Activated CD4-positive, alpha-beta T cell treated with anti-CD3 and anti-CD28 coated beads for 36 hours (primary cell): ENCODE results near the gene RUVBL2. TPM values are rescaled to one million over a fixed set of nuclear protein-coding genes. Genes with fewer than 3 reads are reported as not detected.

Experiments
- ATAC-seq: fragments of 200-7000 bp; cut with Tn5 transposase; one replicate; pipeline ENCODE4 v1.10.0; 2021; ENCODE audit warnings: mild to moderate bottlenecking, moderate library complexity
- CTCF ChIA-PET: fragments of 350-600 bp; sonication (Branson Sonifier 250); formaldehyde crosslinking; loops from one replicate; lab custom pipeline; 2021; ENCODE audit warnings: antibody characterized with exemption; lab: Charles Lee
- POLR2A ChIA-PET: fragments of 350-600 bp; sonication (Branson Sonifier 250); formaldehyde crosslinking; loops from one replicate; lab custom pipeline; 2021; ENCODE audit warnings: antibody characterized with exemption, inconsistent platforms; lab: Charles Lee
- DNase-seq: peaks from one replicate; pipeline ENCODE4 v3.0.0-alpha.2; 2020
- H3K27ac Mint-ChIP-seq: one replicate; pipeline ENCODE4 v1.8.0; 2021; ENCODE audit warnings: mixed read lengths
- H3K27me3 Mint-ChIP-seq: one replicate; pipeline ENCODE4 v1.8.0; 2021; ENCODE audit warnings: mixed read lengths
- H3K36me3 Mint-ChIP-seq: one replicate; pipeline ENCODE4 v1.8.0; 2021; ENCODE audit warnings: low read depth, mixed read lengths
- H3K4me1 Mint-ChIP-seq: one replicate; pipeline ENCODE4 v1.8.0; 2021; ENCODE audit warnings: mixed read lengths
- H3K4me3 Mint-ChIP-seq: one replicate; pipeline ENCODE4 v1.8.0; 2021; ENCODE audit warnings: mild to moderate bottlenecking, moderate library complexity, mixed read lengths
- H3K9me3 Mint-ChIP-seq: one replicate; pipeline ENCODE4 v1.8.0; 2021; ENCODE audit warnings: low read depth, mixed read lengths
- intact Hi-C, 2 experiments: fragments of 100-400 bp; cut with DNase I in 1 of 2; cut with micrococcal nuclease in 1 of 2; formaldehyde crosslinking; loops; one replicate each; pipeline versions ENCODE4 v1.14.2 to v1.15.1; 2022 to 2024; cut with DNase I, micrococcal nuclease
- total RNA-seq, 2 experiments: library from RNA; stranded (reverse); gene quantifications; one replicate each; pipeline ENCODE4 v1.2.3, GENCODE V29; 2021

The RUVBL2 gene
- 100 to 1,000 TPM; 155 to 178 TPM for total RNA-seq

GRCh38 chr19:48993175-48994034, at the start of gene RUVBL2, which contains the start of gene GYS1:
Gene RUVBL2 (plus strand): TSS chr19:48993887. CDS start chr19:48993912, 25 bp downstream.
Gene GYS1 (minus strand): TSS chr19:48993309. CDS start chr19:48993112, 197 bp downstream.
- peak within 1 kb of the TSS; percentile 100 for H3K4me3 Mint-ChIP-seq
- H3K27me3 Mint-ChIP-seq: no peaks in the 10 kb centered on the region
- CTCF ChIA-PET: interaction anchor here (0.6 to 3.4 kb wide), 55 partner anchors 10 to 630 kb away, joined by 3 to 45 read pairs (median 4); partner anchors contain the start of genes BAX, CA11, DHDH and FTL
- H3K36me3 Mint-ChIP-seq: peaks cover 31% of the 10 kb centered on the region
- POLR2A ChIA-PET: interaction anchor here (0.5 to 1.3 kb wide), 12 partner anchors 10 to 918 kb away, joined by 3 to 10 read pairs (median 4); partner anchors contain the start of genes CA11 and NUCB1
- H3K9me3 Mint-ChIP-seq: no peaks in the 10 kb centered on the region
- intact Hi-C loops: loop anchor here (1.0 to 10.0 kb wide), 27 partner anchors 28 to 1031 kb away; partner anchors contain the start of genes FTL (in 2 of the 2), ALDH16A1 (in 1 of the 2), BAX (in 1 of the 2) and C19orf73 (in 1 of the 2)
- peaks cover 41% of the 10 kb centered on the region for H3K4me1 Mint-ChIP-seq
- DNase-seq (peak; percentile 100), ATAC-seq (peak; percentile 95)
- H3K27ac Mint-ChIP-seq: peak within 1 kb of the TSS; percentile 97

GRCh38 chr19:48945415-48945814, 48.3 kb upstream of the RUVBL2 start:
- Mint-ChIP-seq H3K27me3 (no peaks in the 10 kb centered on the region), H3K4me1 (no peaks in the 10 kb centered on the region), H3K36me3 (peaks cover 6% of the 10 kb centered on the region), H3K4me3 (no peak overlapping the region), H3K27ac (no peak overlapping the region), H3K9me3 (peaks cover 5% of the 10 kb centered on the region)
- DNase-seq (no peak), ATAC-seq (no peak)
- ChIA-PET POLR2A (no interaction called here), CTCF (interaction anchor here (0.8 kb wide), 1 partner anchor 25 kb away, joined by 3 read pairs; no protein-coding TSS in a partner anchor)
- intact Hi-C loops: no loop called here

DNA sequence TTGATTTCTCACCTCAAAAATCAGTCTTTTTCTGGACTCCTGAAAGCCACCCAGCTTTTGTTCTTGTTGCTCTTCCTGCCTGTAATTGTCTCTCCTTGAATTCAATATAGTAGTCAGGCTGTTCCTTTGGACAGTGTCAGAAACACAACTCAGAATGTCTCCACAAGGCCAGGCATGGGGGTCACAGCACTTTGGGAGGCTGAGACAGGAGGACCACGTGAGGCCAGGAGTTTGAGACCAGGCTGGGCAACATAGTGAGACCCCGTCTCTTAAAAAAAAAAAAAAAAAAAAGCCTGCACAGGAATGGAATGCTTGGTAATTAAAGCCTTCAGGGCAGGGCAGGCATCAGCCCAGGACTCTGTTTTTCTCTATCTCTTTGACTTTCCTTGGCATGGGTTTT, 47.9 kb upstream of the RUVBL2 start:
- no peaks in the 10 kb centered on the region for H3K27me3 Mint-ChIP-seq
- no peak for ATAC-seq
- intact Hi-C loops: no loop called here
- ChIA-PET POLR2A (interaction anchor here (1.1 kb wide), 1 partner anchor 70 kb away, joined by 3 read pairs; no protein-coding TSS in a partner anchor), CTCF (interaction anchor here (0.7 to 0.8 kb wide), 2 partner anchors 25 to 26 kb away, joined by 3 to 5 read pairs; no protein-coding TSS in a partner anchor)
- H3K4me1 Mint-ChIP-seq: no peaks in the 10 kb centered on the region
- H3K36me3 Mint-ChIP-seq: peaks cover 3% of the 10 kb centered on the region
- DNase-seq: no peak
- H3K9me3 Mint-ChIP-seq: peaks cover 5% of the 10 kb centered on the region
- H3K27ac Mint-ChIP-seq: no peak overlapping the region
- H3K4me3 Mint-ChIP-seq: no peak overlapping the region

- Mint-ChIP-seq H3K27ac (no peak overlapping the region), H3K36me3 (no peaks in the 10 kb centered on the region), H3K4me1 (no peaks in the 10 kb centered on the region), H3K9me3 (peaks cover 2% of the 10 kb centered on the region), H3K27me3 (no peaks in the 10 kb centered on the region), H3K4me3 (no peak overlapping the region)
- ChIA-PET POLR2A (interaction anchor here (1.1 kb wide), 1 partner anchor 71 kb away, joined by 3 read pairs; no protein-coding TSS in a partner anchor), CTCF (interaction anchor here (0.7 kb wide), 2 partner anchors 25 kb away, joined by 4 to 5 read pairs; no protein-coding TSS in a partner anchor)
- intact Hi-C loops: no loop called here
- DNase-seq: no peak
- ATAC-seq: no peak
These were observed 47.0 kb upstream of the RUVBL2 start for GRCh38 chr19:48946463-48947257.

DNA sequence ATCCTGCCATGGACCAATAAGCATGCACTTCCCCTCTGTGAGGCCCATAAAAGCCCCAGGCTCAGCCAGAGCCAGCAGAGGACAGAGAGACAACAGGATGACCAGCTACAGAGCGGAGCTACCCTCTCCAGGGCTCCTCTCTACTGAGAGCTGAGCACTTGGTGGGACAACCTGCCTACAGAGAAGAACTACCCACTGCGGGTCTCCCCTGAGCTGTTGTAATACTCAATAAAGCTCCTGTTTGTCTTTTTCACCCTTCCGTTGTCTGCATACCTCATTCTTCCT, 46.5 kb upstream of the RUVBL2 start:
- ChIA-PET CTCF (interaction anchor here (0.7 kb wide), 1 partner anchor 26 kb away, joined by 4 read pairs; no protein-coding TSS in a partner anchor), POLR2A (no interaction called here)
- DNase-seq (no peak), ATAC-seq (no peak)
- Mint-ChIP-seq H3K4me1 (no peaks in the 10 kb centered on the region), H3K27me3 (no peaks in the 10 kb centered on the region), H3K4me3 (no peak overlapping the region), H3K36me3 (no peaks in the 10 kb centered on the region), H3K9me3 (peaks cover 2% of the 10 kb centered on the region), H3K27ac (no peak overlapping the region)
- intact Hi-C loops: no loop called here

GRCh38 chr19:48950159-48950558, 43.5 kb upstream of the RUVBL2 start:
- intact Hi-C loops: no loop called here
- ChIA-PET CTCF (interaction anchor here (0.7 kb wide), 1 partner anchor 444 kb away, joined by 3 read pairs; no protein-coding TSS in a partner anchor), POLR2A (no interaction called here)
- ATAC-seq (no peak), DNase-seq (no peak)
- Mint-ChIP-seq H3K4me3 (no peak overlapping the region), H3K36me3 (no peaks in the 10 kb centered on the region), H3K27ac (no peak overlapping the region), H3K27me3 (no peaks in the 10 kb centered on the region), H3K9me3 (peaks cover 2% of the 10 kb centered on the region), H3K4me1 (peaks cover 4% of the 10 kb centered on the region)

DNA sequence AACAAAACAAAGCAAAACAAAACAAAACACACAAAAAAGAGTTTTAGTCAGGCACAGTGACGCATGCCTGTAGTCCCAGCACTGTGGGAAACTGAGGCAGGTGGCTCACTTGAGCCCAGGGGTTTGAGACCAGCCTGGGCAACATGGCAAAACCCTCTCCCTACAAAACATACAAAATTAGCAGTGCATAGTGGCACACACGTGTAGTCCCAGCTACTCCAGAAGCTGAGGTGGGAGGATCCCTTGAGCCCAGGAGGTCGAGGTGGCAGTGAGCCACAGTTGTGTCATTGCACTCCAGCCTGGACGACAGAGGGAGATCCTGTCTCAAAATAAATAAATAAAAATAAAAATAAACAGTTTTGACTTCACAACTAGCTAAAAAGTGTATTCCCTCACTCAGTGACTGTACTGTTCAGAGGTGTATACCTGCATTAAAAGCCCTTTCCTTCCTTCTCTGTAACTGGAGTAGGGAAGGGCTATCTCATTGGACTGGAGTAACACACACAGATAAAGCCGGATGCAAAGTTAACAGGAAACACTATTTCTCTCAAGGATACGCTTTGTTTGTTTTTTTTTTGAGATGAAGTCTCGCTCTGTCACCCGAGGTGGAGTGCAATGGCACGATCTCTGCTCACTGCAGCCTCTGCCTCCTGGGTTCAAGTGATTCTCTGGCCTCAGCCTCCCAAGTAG, 42.7 kb upstream of the RUVBL2 start:
- DNase-seq: no peak
- ChIA-PET CTCF (interaction anchor here (1.0 kb wide), 1 partner anchor 20 kb away, joined by 5 read pairs; no protein-coding TSS in a partner anchor), POLR2A (no interaction called here)
- Mint-ChIP-seq H3K36me3 (peaks cover 7% of the 10 kb centered on the region), H3K27me3 (no peaks in the 10 kb centered on the region), H3K4me3 (no peak overlapping the region), H3K9me3 (peaks cover 2% of the 10 kb centered on the region), H3K27ac (no peak overlapping the region), H3K4me1 (peaks cover 10% of the 10 kb centered on the region)
- ATAC-seq: no peak
- intact Hi-C loops: no loop called here

- no peaks in the 10 kb centered on the region for H3K27me3 Mint-ChIP-seq
- ChIA-PET CTCF (interaction anchor here (0.7 to 2.3 kb wide), 5 partner anchors 9 to 111 kb away, joined by 3 to 6 read pairs (median 3); partner anchors contain the start of gene DHDH), POLR2A (no interaction called here)
- no peak for DNase-seq
- no peaks in the 10 kb centered on the region for H3K9me3 Mint-ChIP-seq
- peaks cover 21% of the 10 kb centered on the region for H3K4me1 Mint-ChIP-seq
- intact Hi-C loops: no loop called here
- ATAC-seq: no peak
- H3K27ac Mint-ChIP-seq: no peak overlapping the region
- H3K4me3 Mint-ChIP-seq: no peak overlapping the region
- H3K36me3 Mint-ChIP-seq: peaks cover 24% of the 10 kb centered on the region
These were observed 40.5 kb upstream of the RUVBL2 start for GRCh38 chr19:48953141-48953540.

- Mint-ChIP-seq H3K36me3 (peaks cover 31% of the 10 kb centered on the region), H3K9me3 (no peaks in the 10 kb centered on the region), H3K27ac (peak overlapping the region; percentile 87), H3K4me1 (peaks cover 24% of the 10 kb centered on the region), H3K27me3 (no peaks in the 10 kb centered on the region), H3K4me3 (peak overlapping the region; percentile 74)
- no peak for DNase-seq
- intact Hi-C loops: loop anchor here in 1 of 2 experiments (1.0 kb wide), 7 partner anchors 11 to 159 kb away; partner anchors contain the start of genes DHDH, FTL, GYS1 and NUCB1
- POLR2A ChIA-PET: interaction anchor here (0.8 to 1.9 kb wide), 4 partner anchors 10 to 54 kb away, joined by 3 to 12 read pairs (median 6); partner anchors contain the start of gene NUCB1
- CTCF ChIA-PET: interaction anchor here (0.5 to 2.3 kb wide), 6 partner anchors 10 to 1357 kb away, joined by 3 to 6 read pairs (median 4); partner anchors contain the start of gene RUVBL2
- no peak for ATAC-seq
These were observed 39.6 kb upstream of the RUVBL2 start for GRCh38 chr19:48953990-48954594.
